Coronary artery (tissue), 2 donors: ENCODE data around the gene GCNT2.

Experiments used
- DNase-seq: peaks from one replicate; pipeline ENCODE4 v3.0.0-alpha.2; 2017; ENCODE audit warnings: low spot score
- H3K27ac ChIP-seq, 2 donors: fragments of 200-600 bp; sonication (generic); one replicate each; pipeline ENCODE4 v1.5.1; 2016 to 2019
- H3K4me3 ChIP-seq: fragments of 200-600 bp; sonication (generic); 2 replicates; pipeline ENCODE4 v1.5.1; 2016; ENCODE audit warnings: mild to moderate bottlenecking, moderate library complexity
- CTCF ChIP-seq: fragments of 200-600 bp; sonication (generic); IDR thresholded peaks from one replicate; pipeline ENCODE4 v1.5.1; 2019; ENCODE audit warnings: antibody characterized with exemption

GCNT2 gene

DNA sequence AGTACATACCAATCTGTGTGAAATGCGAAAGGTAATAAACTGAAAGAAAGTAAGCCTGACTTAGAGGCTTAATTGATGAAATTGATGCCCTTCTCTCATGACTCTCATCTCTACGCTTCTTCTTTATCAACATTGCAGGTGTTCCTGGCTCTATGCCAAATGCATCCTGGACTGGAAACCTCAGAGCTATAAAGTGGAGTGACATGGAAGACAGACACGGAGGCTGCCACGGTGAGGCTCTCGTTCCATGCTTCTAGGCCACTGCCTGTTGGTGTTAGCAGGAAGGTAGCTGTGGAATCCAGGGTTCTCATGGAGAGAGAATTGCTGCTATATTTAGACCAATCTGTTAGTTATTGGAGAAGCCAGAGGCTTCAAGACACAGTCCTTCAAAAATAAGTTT lies 100.1 kb downstream of the GCNT2 start:
- no peak for DNase-seq
- Histone ChIP-seq H3K4me3 (no peak overlapping the region), H3K27ac (no peak overlapping the region)
- TF ChIP-seq CTCF = no peak

- DNase-seq = no peak
- no peak for TF ChIP-seq CTCF
- no peak overlapping the region for H3K4me3 ChIP-seq
- no peak overlapping the region for H3K27ac ChIP-seq
Observed at GRCh38 chr6:10621847-10622246, 100.7 kb downstream of the GCNT2 start.

- TF ChIP-seq CTCF = no peak
- H3K27ac ChIP-seq = no peak overlapping the region
- no peak for DNase-seq
Observed at GRCh38 chr6:10624836-10625235, 103.7 kb downstream of the GCNT2 start.

DNA sequence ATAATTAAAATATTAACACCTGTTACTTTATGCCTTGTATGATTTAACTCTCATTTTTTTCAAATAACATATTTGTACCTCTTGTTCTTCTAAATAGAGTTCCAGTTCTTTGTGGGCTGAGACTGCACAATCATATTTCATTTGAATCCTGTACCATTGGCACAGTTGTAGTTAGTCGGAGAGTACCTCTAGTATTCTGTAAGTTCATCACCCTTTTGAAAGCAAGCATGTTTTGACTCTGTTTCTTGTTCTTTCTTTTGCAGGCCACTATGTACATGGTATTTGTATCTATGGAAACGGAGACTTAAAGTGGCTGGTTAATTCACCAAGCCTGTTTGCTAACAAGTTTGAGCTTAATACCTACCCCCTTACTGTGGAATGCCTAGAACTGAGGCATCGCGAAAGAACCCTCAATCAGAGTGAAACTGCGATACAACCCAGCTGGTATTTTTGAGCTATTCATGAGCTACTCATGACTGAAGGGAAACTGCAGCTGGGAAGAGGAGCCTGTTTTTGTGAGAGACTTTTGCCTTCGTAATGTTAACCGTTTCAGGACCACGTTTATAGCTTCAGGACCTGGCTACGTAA lies 105.1 kb downstream of the GCNT2 start:
- Histone ChIP-seq H3K4me3 (no peak overlapping the region), H3K27ac (no peak overlapping the region)
- no peak for DNase-seq
- TF ChIP-seq CTCF = no peak

More at GRCh38 chr6:10624836-10625235, 103.7 kb downstream of the GCNT2 start:
- no peak overlapping the region for H3K4me3 ChIP-seq

- no peak overlapping the region for H3K27ac ChIP-seq
- no peak for DNase-seq
- H3K4me3 ChIP-seq = no peak overlapping the region
- no peak for TF ChIP-seq CTCF
Observed at GRCh38 chr6:10627800-10628199, 106.6 kb downstream of the GCNT2 start.

DNA sequence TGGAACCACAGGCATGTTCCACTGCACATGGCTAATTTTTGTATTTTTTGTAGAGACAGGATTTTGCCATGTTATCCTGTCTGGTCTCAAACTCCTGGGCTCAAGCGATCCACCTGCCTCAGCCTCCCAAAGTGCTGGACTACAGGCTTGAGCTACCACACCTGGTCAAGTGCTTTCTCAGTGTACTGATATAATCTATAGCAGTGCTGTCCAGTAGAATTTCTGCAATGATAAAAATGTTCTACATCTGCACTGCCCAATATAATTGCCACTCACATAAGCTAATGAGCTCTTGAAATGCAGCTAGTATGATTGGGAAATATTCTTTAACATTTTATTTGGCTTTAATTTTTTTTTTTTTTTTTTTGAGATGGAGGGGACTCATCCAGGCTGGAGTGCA lies 109.0 kb downstream of the GCNT2 start:
- H3K4me3 ChIP-seq = no peak overlapping the region
- TF ChIP-seq CTCF = no peak
- no peak overlapping the region for H3K27ac ChIP-seq
- DNase-seq = no peak

GRCh38 chr6:10633216-10633615 lies 112.1 kb downstream of the GCNT2 start:
- H3K27ac ChIP-seq = no peak overlapping the region
- no peak overlapping the region for H3K4me3 ChIP-seq
- no peak for DNase-seq
- TF ChIP-seq CTCF = no peak
